Thymus (tissue), 11 donors: ENCODE results near the gene RAB4B. TPM values are rescaled to one million over a fixed set of nuclear protein-coding genes. Genes with fewer than 3 reads are reported as not detected.
A peak's percentile ranks its signal among the peaks of the same experiment; 100 is the strongest.

Source experiments
- DNase-seq, 9 donors: peaks; one replicate each; pipeline ENCODE4 v3.0.0-alpha.2; 2013; ENCODE audit warnings: low spot score in 9 of 9, low read depth in 6 of 9, missing footprints in 1 of 9
- H3K27ac ChIP-seq, 2 donors: one replicate each; pipeline ENCODE4 v1.5.1; 2013; ENCODE audit warnings: control low read depth in 1 of 2, low read depth in 1 of 2, low read length in 1 of 2, mild to moderate bottlenecking in 1 of 2, moderate library complexity in 1 of 2
- H3K27me3 ChIP-seq, 2 donors: one replicate each; pipeline ENCODE4 v1.5.1; 2013; ENCODE audit warnings: low read length in 1 of 2; ENCODE audit not compliant: control insufficient read depth in 2 of 2, insufficient read depth in 1 of 2
- H3K36me3 ChIP-seq, 2 donors: one replicate each; pipeline ENCODE4 v1.5.1; 2013; ENCODE audit warnings: low read length in 1 of 2, mild to moderate bottlenecking in 1 of 2, moderate library complexity in 1 of 2; ENCODE audit not compliant: control insufficient read depth in 2 of 2, insufficient read depth in 2 of 2
- H3K4me1 ChIP-seq, 2 donors: one replicate each; pipeline ENCODE4 v1.5.1; 2013; ENCODE audit warnings: low read length in 2 of 2; ENCODE audit not compliant: control insufficient read depth in 2 of 2, insufficient read depth in 2 of 2
- H3K4me3 ChIP-seq, 2 donors: one replicate each; pipeline ENCODE4 v1.5.1; 2013; ENCODE audit warnings: low read length in 2 of 2, control low read depth in 1 of 2, mild to moderate bottlenecking in 1 of 2
- H3K9me3 ChIP-seq, 2 donors: one replicate each; pipeline ENCODE4 v1.5.1; 2013; ENCODE audit warnings: low read length in 1 of 2, mild to moderate bottlenecking in 1 of 2; ENCODE audit not compliant: control insufficient read depth in 2 of 2, insufficient read depth in 1 of 2
- WGBS: extraction: QIAGEN DNeasy Blood & Tissue Kit; methylation state at CpG from one replicate; pipeline ENCODE4 v1.1.7; 2013; 5-methylcytosine and 5-hydroxymethylcytosine counted together
- polyA plus RNA-seq: library from polyadenylated mRNA; stranded (reverse); fragments of 200-250 nt; gene quantifications from one replicate; pipeline ENCODE4 v1.2.3, GENCODE V29; 2013
- total RNA-seq: library from RNA; stranded (reverse); fragments of 120-200 nt; gene quantifications from one replicate; pipeline ENCODE4 v1.2.4, GENCODE V29; 2013
- donor health status: healthy.

Gene RAB4B
- total and polyA plus RNA-seq, 2 donors: 24.2 to 86.7 TPM

DNA sequence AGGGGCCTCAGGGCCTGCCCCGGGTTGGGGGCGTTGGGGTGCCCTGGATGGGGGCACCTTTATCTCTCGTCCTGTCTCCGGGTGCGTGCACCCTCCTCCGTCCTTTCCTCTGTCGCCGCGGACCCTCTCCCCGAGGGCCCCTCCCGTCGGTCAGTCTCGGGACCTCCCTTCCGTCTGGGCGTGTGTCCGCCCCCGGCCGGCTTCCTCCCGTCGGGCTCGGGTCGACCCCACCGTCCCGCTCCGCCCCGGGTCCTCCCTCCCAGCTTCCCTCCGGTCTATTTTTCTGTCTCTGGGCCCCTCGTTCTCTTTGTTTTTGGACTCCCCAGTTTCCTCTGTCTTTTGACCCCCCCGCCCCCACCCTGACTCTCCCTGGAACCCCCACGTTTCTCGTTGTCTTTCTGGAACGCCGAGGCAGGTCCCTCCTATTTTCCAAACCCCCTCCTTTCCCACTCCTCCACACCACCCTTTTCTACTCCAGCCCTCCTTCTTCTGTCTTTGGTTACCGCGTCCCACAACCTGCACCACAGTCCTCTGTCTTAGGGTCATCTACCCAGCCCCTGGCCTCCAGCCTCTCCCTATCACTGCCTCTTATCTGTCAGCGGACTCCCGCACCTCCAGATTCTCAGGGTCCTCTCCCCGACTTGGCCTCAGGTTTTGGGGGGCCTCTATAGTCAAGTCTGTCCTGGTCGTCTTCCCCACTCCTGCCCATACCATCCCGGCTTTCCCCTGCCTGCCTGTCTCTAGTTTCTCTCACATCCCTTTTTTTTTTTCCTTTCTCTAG, 21.7 kb downstream of the RAB4B start:
- no peaks in the 10 kb centered on the region for H3K9me3 ChIP-seq
- peak overlapping the region; percentile 70 to 96 for H3K27ac ChIP-seq
- H3K27me3 ChIP-seq: no peaks in the 10 kb centered on the region
- 6% methylated on average over 40 of the region's 40 CpGs for WGBS
- H3K36me3 ChIP-seq: peaks cover 37% of the 10 kb centered on the region in 2 donors
- DNase-seq: no peak
- H3K4me1 ChIP-seq: peaks cover 38 to 63% of the 10 kb centered on the region in 2 donors
- peak overlapping the region; percentile 87 to 96 for H3K4me3 ChIP-seq

GRCh38 chr19:40800339-40800996, 22.4 kb downstream of the RAB4B start:
- H3K36me3 ChIP-seq: peaks cover 37 to 44% of the 10 kb centered on the region in 2 donors
- DNase-seq: no peak

DNA sequence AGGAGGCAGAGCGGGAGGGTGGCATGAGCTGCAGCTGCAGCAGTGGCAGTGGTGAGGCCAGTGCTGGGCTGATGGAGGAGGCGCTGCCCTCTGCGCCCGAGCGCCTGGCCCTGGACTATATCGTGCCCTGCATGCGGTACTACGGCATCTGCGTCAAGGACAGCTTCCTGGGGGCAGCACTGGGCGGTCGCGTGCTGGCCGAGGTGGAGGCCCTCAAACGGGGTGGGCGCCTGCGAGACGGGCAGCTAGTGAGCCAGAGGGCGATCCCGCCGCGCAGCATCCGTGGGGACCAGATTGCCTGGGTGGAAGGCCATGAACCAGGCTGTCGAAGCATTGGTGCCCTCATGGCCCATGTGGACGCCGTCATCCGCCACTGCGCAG, 22.9 kb downstream of the RAB4B start:
- H3K4me3 ChIP-seq: no peak overlapping the region
- peaks cover 37 to 46% of the 10 kb centered on the region in 2 donors for H3K36me3 ChIP-seq
- peaks cover 38 to 75% of the 10 kb centered on the region in 2 donors for H3K4me1 ChIP-seq
- H3K27ac ChIP-seq: no peak overlapping the region
- WGBS: 98% methylated on average over 27 of the region's 27 CpGs
- no peaks in the 10 kb centered on the region for H3K9me3 ChIP-seq
- H3K27me3 ChIP-seq: no peaks in the 10 kb centered on the region
- DNase-seq: no peak

More at GRCh38 chr19:40800339-40800996, 22.4 kb downstream of the RAB4B start:
- H3K27me3 ChIP-seq: no peaks in the 10 kb centered on the region
- peak overlapping the region in 1 of 2 donors; percentile 32 for H3K27ac ChIP-seq
- H3K4me3 ChIP-seq: peak overlapping the region; percentile 87 to 96
- no peaks in the 10 kb centered on the region for H3K9me3 ChIP-seq
- peaks cover 38 to 70% of the 10 kb centered on the region in 2 donors for H3K4me1 ChIP-seq
- 92% methylated on average over 27 of the region's 27 CpGs for WGBS

DNA sequence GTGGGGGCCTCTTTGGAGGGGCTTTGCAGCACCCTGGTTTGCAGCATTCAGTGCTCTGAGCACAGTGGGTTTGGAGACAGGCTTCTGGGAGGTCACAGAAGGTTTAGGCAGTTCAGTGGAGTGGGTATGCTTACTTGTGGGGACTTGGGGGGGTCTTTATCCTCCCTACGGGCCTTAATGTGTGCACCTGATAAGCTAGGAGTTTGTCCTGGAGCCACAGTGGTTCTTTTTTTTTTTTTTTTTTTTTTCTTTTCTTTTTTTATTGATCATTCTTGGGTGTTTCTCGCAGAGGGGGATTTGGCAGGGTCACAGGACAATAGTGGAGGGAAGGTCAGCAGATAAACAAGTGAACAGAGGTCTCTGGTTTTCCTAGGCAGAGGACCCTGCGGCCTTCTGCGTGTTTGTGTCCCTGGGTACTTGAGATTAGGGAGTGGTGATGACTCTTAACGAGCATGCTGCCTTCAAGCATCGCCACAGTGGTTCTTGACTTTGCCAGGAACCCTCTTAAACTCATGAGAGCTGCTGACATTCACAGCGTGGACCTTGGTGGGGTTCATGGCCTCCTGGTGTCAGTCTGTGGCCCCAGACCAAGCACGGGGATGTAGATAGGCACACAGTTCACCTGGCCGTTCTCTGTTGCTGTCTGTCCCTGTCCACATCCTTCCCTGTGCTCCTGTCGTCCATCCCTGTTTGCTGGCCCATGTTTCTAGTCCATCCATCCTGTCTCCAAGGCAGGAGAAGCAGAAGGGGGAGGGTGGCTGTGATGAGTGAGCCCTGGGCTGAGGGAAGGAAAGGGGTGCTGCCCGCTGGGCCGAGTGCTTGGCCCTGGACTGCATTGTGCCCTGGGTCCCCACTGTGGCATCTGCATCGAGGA, 23.6 kb downstream of the RAB4B start:
- 89% methylated on average over 13 of the region's 13 CpGs for WGBS
- no peak for DNase-seq
- Histone ChIP-seq H3K27me3 (no peaks in the 10 kb centered on the region), H3K9me3 (no peaks in the 10 kb centered on the region), H3K36me3 (peaks cover 30 to 43% of the 10 kb centered on the region in 2 donors), H3K27ac (peak overlapping the region in 1 of 2 donors; percentile 22), H3K4me1 (peaks cover 45 to 79% of the 10 kb centered on the region in 2 donors), H3K4me3 (no peak overlapping the region)

GRCh38 chr19:40802300-40803169, 24.5 kb downstream of the RAB4B start:
- 70% methylated on average over 11 of the region's 11 CpGs for WGBS
- H3K9me3 ChIP-seq: no peaks in the 10 kb centered on the region
- peaks cover 50 to 84% of the 10 kb centered on the region in 2 donors for H3K4me1 ChIP-seq
- H3K27me3 ChIP-seq: no peaks in the 10 kb centered on the region
- no peak overlapping the region for H3K4me3 ChIP-seq
- H3K36me3 ChIP-seq: peaks cover 32 to 49% of the 10 kb centered on the region in 2 donors
- DNase-seq: no peak
- H3K27ac ChIP-seq: peak overlapping the region; percentile 22 to 48

DNA sequence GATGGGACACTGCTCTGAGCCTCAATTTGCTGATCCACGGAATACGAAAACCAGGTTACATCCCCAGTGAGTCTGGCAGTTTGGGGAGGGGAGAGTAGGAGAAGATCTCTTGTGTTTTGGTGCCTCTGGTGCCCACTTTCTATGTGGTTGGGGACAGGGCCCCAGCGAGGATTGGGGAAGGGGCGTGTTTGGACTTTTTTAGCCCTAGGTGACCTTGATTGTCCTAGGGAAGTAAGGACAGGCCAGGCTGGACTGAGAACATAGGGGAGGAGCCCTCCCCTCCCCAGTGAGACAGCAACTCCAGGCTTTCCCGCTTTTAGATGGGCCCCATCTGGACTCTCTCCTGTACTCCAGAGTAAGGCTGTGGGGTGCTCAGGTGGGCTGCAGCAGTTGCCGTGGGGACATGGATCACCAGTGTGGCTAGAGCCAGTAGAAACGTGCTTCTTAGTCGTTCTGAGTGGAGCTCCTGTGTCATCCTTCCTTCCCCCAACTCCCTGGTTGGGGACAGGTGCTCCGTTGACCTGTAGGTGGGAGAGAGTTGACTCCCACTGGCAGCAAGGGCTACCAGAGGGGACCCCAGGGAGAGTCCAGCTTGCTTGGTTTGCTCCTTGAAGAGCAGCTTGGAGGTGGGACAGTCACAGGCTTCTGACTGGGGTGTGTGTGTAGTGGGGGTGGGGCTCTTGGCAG, 25.3 kb downstream of the RAB4B start:
- no peak for DNase-seq
- Histone ChIP-seq H3K9me3 (no peaks in the 10 kb centered on the region), H3K36me3 (peaks cover 40 to 57% of the 10 kb centered on the region in 2 donors), H3K27me3 (no peaks in the 10 kb centered on the region), H3K4me1 (peaks cover 46 to 79% of the 10 kb centered on the region in 2 donors), H3K27ac (peak overlapping the region; percentile 19 to 48), H3K4me3 (no peak overlapping the region)
- WGBS: 72% methylated on average over 9 of the region's 9 CpGs

DNA sequence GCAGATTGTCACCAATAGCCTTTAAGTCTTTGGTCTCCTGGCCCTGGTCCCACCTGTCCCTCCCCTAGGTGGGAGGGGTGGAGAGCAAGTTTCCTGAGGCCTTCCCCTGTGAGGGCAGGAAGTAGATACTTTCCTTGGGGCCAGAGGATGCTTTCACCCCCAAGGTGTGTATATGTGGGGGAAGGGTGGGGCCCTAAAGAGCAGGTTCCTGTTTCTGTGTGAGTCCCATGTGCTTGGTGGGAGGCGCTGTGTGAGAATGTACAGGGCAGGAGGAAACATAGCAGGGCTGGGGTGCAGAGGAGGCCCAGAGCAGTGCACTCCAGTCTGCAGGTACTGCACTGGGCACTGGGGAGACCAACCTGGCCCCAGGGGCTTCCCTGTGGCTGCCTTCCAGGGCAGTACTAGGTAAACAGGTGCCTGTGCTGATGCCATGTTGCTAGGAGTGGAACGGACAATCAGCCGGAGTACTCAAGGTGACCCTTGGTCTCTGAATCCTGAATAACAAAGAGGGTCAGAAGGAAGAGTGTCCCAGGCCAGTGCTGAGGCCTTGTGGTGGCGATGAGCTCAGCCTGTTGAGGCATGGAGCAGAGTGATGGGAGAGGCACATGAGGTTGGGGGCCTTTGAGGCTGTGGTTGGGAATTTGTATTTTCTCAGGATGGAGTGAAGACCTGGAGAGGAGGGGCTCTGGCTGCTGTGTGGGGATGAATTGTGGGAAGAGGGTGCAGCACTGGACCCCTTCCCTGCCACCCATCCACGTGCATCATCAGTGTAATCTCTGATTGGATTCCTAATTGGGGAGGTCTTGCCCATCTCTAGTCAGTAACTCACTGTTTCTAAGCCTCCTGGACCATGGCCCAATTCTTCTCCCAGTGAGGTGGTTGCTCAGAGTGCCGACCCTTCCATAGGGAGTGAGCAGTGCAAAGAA, 26.1 kb downstream of the RAB4B start:
- H3K9me3 ChIP-seq: no peaks in the 10 kb centered on the region
- no peak overlapping the region for H3K4me3 ChIP-seq
- H3K4me1 ChIP-seq: peaks cover 46 to 79% of the 10 kb centered on the region in 2 donors
- 93% methylated on average over 6 of the region's 6 CpGs for WGBS
- H3K27me3 ChIP-seq: no peaks in the 10 kb centered on the region
- DNase-seq: peak in 3 of 9 donors; percentile 51 to 79 (median 53)
- peaks cover 48 to 64% of the 10 kb centered on the region in 2 donors for H3K36me3 ChIP-seq
- peak overlapping the region; percentile 48 to 69 for H3K27ac ChIP-seq
